Neutrophil (primary cell): ENCODE data around the gene SIAH2.

ENCODE experiments used
- H3K27ac ChIP-seq: fragments of 200-600 bp; sonication (generic); 2 replicates; pipeline ENCODE4 v1.5.1; 2016; ENCODE audit warnings: mild to moderate bottlenecking, moderate library complexity
- H3K27me3 ChIP-seq: fragments of 200-600 bp; sonication (generic); 2 replicates; pipeline ENCODE4 v1.6.0; 2016; ENCODE audit warnings: mild to moderate bottlenecking
- H3K36me3 ChIP-seq: fragments of 200-600 bp; sonication (generic); 2 replicates; pipeline ENCODE4 v1.5.1; 2017
- H3K4me1 ChIP-seq, 2 experiments: fragments of 200-600 bp in 1 of 2; sonication (generic) in 1 of 2; 1 replicate in 1 of 2; 2 replicates in 1 of 2; pipeline versions ENCODE4 v1.5.1 to v1.6.1; 2013 to 2016; ENCODE audit warnings: low read depth in 1 of 2, low read length in 1 of 2, mild to moderate bottlenecking in 1 of 2, moderate library complexity in 1 of 2; ENCODE audit not compliant: control insufficient read depth in 1 of 2, insufficient read depth in 1 of 2
- H3K4me3 ChIP-seq, 2 experiments: fragments of 200-600 bp in 1 of 2; sonication (generic) in 1 of 2; 1 replicate in 1 of 2; 2 replicates in 1 of 2; pipeline ENCODE4 v1.5.1; 2013 to 2016; ENCODE audit warnings: low read depth in 1 of 2, low read length in 1 of 2, mild to moderate bottlenecking in 1 of 2, moderate library complexity in 1 of 2
- H3K9me3 ChIP-seq: fragments of 200-600 bp; sonication (generic); 2 replicates; pipeline ENCODE4 v1.5.1; 2016
- CTCF ChIP-seq: fragments of 200-600 bp; sonication (generic); IDR thresholded peaks from 2 replicates; pipeline ENCODE4 v1.5.1; 2016; ENCODE audit warnings: antibody characterized with exemption

The SIAH2 gene

DNA sequence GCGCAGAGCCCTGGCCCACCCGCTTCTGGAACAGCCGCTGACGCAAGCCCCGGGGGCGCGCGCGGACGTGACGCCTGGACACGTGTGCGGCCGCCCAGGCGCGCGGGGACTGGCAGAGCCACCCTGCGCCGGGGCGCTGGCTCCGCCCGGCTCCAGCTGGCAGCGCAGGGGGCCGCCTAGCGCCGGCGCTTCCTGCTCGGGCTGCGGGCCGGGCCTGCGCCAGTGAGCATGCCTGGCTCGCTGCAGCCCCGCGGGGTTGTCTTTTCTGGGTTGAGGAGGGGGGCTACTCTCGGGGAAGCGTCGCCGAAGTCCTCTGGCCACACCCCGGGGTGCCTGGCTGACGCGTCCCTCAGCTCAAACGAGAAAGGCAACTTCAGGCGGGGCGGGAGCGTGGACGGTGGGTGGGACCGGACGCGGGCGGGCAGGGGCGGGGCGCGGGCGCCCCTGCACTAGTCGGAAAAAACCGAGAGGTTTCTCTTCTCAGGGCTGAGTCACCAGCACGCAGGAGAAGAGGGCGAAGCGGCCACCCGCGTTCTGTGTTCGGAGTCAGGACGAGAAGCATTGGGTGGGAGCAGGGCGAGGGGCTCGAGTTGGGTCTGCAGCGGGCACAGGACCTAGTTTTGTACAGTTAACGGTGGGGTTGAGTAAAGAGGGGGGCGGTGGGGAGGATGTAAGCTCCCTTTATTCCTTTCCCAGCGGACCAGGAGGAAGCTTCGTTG, at the start of gene SIAH2:
Gene SIAH2, minus strand, starts transcription at position 48 of the 719 bp plus-strand sequence. CDS start 320 bp downstream, outside the sequence.
- H3K4me1 ChIP-seq: peaks cover 36 to 38% of the 10 kb centered on the region in 2 experiments
- peak within 1 kb of the TSS; percentile 96 for H3K27ac ChIP-seq
- H3K9me3 ChIP-seq: no peaks in the 10 kb centered on the region
- H3K36me3 ChIP-seq: no peaks in the 10 kb centered on the region
- H3K27me3 ChIP-seq: no peaks in the 10 kb centered on the region
- peak within 1 kb of the TSS; percentile 75 to 85 for H3K4me3 ChIP-seq
- TF ChIP-seq CTCF: no peak

DNA sequence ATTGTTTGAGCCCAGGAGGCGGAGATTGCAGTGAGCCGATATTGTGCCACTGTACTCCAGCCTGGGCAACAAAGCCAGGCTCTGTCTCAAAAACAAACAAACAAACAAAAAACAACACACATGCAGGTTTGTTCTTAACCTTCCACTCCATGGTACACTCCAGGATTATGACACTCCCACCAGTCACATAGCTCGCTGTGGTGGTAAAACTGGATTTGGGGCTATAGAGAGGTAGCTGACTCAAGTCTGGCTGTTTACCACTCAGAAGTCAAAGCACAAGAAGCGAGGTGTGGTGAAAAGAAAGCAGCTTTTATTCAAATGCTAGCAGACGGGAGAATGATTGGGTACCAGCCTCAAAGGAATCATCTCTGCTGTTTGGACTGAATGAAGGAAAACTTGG, 49.0 kb upstream of the SIAH2 start:
- no peaks in the 10 kb centered on the region for H3K4me1 ChIP-seq
- H3K27me3 ChIP-seq: no peaks in the 10 kb centered on the region
- H3K36me3 ChIP-seq: no peaks in the 10 kb centered on the region
- H3K4me3 ChIP-seq: no peak overlapping the region
- no peak for TF ChIP-seq CTCF
- no peak overlapping the region for H3K27ac ChIP-seq
- no peaks in the 10 kb centered on the region for H3K9me3 ChIP-seq

GRCh38 chr3:150810641-150811040, 47.7 kb upstream of the SIAH2 start:
- Histone ChIP-seq H3K27me3 (no peaks in the 10 kb centered on the region), H3K27ac (no peak overlapping the region), H3K9me3 (no peaks in the 10 kb centered on the region), H3K36me3 (no peaks in the 10 kb centered on the region), H3K4me1 (no peaks in the 10 kb centered on the region), H3K4me3 (no peak overlapping the region)
- no peak for TF ChIP-seq CTCF

DNA sequence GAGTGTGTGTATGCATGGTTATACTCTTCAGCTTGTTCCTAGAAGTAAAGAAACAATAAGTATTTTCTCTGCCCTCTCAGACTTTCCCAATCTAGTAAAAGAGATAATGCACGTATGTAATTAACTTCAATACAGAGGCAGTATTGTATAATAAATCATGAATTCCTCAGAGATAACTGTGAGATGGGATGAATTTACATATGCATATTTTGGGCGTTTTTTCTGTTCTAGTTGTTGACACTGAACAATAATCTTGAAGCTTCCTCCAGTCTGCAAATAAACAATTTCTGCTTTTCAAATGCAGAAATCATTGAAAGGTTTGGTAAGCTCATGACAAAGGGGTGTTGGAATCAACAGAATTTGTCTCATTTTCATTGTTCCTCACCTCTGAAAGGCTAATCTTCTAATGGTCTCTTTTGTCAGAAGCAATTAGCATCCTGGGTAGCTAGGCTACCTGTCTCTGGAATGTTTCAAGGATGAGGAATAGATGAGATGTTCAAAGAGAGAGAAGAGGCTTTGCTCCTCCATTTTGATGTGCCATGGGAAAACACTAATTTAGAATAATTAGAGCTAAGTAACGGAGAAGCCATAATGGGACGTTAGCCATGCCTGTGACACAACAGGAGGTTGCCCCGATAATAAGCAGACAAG, 43.3 kb upstream of the SIAH2 start:
- no peaks in the 10 kb centered on the region for H3K36me3 ChIP-seq
- no peak overlapping the region for H3K4me3 ChIP-seq
- H3K27me3 ChIP-seq: no peaks in the 10 kb centered on the region
- H3K27ac ChIP-seq: no peak overlapping the region
- H3K4me1 ChIP-seq: no peaks in the 10 kb centered on the region
- no peaks in the 10 kb centered on the region for H3K9me3 ChIP-seq
- no peak for TF ChIP-seq CTCF

DNA sequence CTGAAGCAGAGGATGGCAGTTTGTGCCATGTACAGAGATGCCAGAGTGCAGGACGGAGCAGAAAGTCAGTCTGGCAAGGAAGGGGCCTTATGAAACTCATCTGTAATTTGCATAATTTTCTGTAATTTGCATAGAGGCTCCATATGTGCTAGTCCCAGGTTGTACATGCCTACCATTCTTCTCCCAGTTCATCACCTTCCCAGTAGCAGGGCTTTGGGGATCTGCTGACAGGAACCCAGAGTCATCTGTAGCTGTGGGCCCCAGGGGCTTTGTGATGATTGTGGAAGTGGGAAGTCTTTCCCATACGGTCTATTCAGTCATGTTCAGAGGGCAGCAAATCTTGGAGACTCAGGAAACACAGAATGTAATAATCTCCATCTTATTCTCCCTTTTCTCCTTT, 42.4 kb upstream of the SIAH2 start:
- H3K27ac ChIP-seq: no peak overlapping the region

More for the DNA sequence above, 42.4 kb upstream of the SIAH2 start:
- no peak for TF ChIP-seq CTCF
- Histone ChIP-seq H3K4me1 (no peaks in the 10 kb centered on the region), H3K4me3 (no peak overlapping the region), H3K36me3 (no peaks in the 10 kb centered on the region), H3K27me3 (no peaks in the 10 kb centered on the region), H3K9me3 (no peaks in the 10 kb centered on the region)
